ENCODE data around the gene HHAT.

Gene HHAT

GRCh38 chr1:210556475-210556874 lies 227.8 kb downstream of the HHAT start:
- no peak for DNase-seq

GRCh38 chr1:210557426-210558077 lies 228.8 kb downstream of the HHAT start:
- DNase-seq = no peak

- DNase-seq = no peak
Measured at GRCh38 chr1:210558302-210558701, 229.6 kb downstream of the HHAT start.

- DNase-seq = no peak
Measured at GRCh38 chr1:210565306-210565705, 236.6 kb downstream of the HHAT start.

GRCh38 chr1:210568631-210569030 lies 239.9 kb downstream of the HHAT start:
- no peak for DNase-seq

- DNase-seq = no peak
Measured at GRCh38 chr1:210570116-210570515, 241.4 kb downstream of the HHAT start.

GRCh38 chr1:210571356-210572284 lies 242.9 kb downstream of the HHAT start:
- no peak for DNase-seq

GRCh38 chr1:210573141-210573540 lies 244.4 kb downstream of the HHAT start:
- no peak for DNase-seq

- no peak for DNase-seq
Measured at GRCh38 chr1:210582205-210582970, 253.7 kb downstream of the HHAT start.

GRCh38 chr1:210584439-210585113 lies 255.9 kb downstream of the HHAT start:
- peak in 13 of 14 donors; percentile 18 to 90 (median 77) for DNase-seq

GRCh38 chr1:210586771-210587170 lies 258.1 kb downstream of the HHAT start:
- DNase-seq = peak in 10 of 14 donors; percentile 3 to 38 (median 20)

- DNase-seq = peak in 1 of 14 donors; percentile 10
Measured at GRCh38 chr1:210587566-210587965, 258.9 kb downstream of the HHAT start.

GRCh38 chr1:210588357-210588756 lies 259.7 kb downstream of the HHAT start:
- DNase-seq = no peak

- no peak for DNase-seq
Measured at GRCh38 chr1:210588946-210589345, 260.2 kb downstream of the HHAT start.

- DNase-seq = no peak
Measured at GRCh38 chr1:210591214-210591613, 262.5 kb downstream of the HHAT start.

GRCh38 chr1:210594605-210595004 lies 265.9 kb downstream of the HHAT start:
- no peak for DNase-seq

GRCh38 chr1:210596641-210597040 lies 267.9 kb downstream of the HHAT start:
- no peak for DNase-seq

- DNase-seq = peak in 7 of 14 donors; percentile 37 to 76 (median 58)
Measured at GRCh38 chr1:210597555-210598134, 268.9 kb downstream of the HHAT start.

GRCh38 chr1:210598135-210598652 lies 269.5 kb downstream of the HHAT start:
- peak in 6 of 14 donors; percentile 8 to 76 (median 42) for DNase-seq

GRCh38 chr1:210600421-210601159 lies 271.9 kb downstream of the HHAT start:
- DNase-seq = peak in 1 of 14 donors; percentile 18

GRCh38 chr1:210603123-210603522 lies 274.4 kb downstream of the HHAT start:
- no peak for DNase-seq

Data from C1 segment of cervical spinal cord (tissue), 14 donors.